Umbilical cord (tissue), 2 donors: ENCODE results near the gene NCBP1. TPM values are rescaled to one million over a fixed set of nuclear protein-coding genes. Genes with fewer than 3 reads are reported as not detected.
"Not testable (repeated sequence)": the region's sequence is repeated elsewhere in the genome, so short reads cannot be mapped to it uniquely, and the experiment has no call there.

Source experiments
- DNase-seq: peaks from one replicate; pipeline ENCODE4 v3.0.0-alpha.2; 2015; ENCODE audit warnings: low spot score
- total RNA-seq: library from RNA; depleted of rRNA; stranded (reverse); fragments of >200 nt; gene quantifications from one replicate; pipeline ENCODE4 v1.2.3, GENCODE V29; 2014; ENCODE audit warnings: low replicate concordance; ENCODE audit not compliant: insufficient read depth

Gene NCBP1
- total RNA-seq, 1 donor from 2014 or later, result 25.3 TPM

DNA sequence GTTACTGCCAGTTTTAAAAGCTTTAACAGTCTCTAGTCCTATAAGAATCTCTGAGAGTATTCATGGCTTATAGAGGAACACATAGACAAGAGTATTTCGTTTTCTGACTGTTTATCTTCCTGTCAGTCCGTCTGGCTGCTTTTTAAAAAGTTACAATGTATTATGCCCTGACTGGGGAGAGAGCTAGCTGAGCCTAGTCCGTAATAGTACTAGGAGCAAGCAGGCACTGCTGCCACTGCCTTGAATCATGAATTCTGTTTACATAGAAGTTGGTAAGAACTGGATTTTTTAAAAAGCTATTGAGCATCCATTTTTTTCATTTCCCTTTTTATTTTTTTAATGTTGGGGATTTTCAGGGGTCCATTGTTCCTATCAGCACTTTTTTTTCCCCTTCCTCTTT lies 37.0 kb downstream of the NCBP1 start:
- no peak for DNase-seq

DNA sequence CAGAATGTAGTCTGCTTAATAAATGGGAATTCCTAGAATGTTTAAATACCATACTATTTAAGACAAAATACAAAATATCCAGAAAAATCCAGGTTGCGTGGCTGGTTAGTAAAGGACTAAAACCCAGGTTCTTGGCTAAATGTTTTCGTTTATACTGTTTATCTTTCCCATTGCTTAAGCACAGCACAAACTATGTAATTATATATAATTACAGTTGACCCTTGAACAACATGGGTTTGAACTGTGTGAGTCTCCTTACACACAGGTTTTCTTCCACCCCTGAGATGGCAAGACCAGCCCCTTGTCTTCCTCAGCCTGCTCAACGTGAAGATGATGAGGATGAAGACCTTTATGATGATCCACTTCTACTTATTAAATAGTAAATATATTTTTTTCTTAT lies 38.8 kb downstream of the NCBP1 start:
- no peak for DNase-seq

GRCh38 chr9:97673922-97674321 lies 40.3 kb downstream of the NCBP1 start:
- no peak for DNase-seq

- no peak for DNase-seq
Observed at GRCh38 chr9:97675655-97676054, 42.0 kb downstream of the NCBP1 start.

GRCh38 chr9:97682242-97682641 lies 48.6 kb downstream of the NCBP1 start:
- no peak for DNase-seq

GRCh38 chr9:97688654-97689053 lies 55.0 kb downstream of the NCBP1 start:
- DNase-seq, result no peak

- no peak for DNase-seq
Observed at GRCh38 chr9:97689401-97690180, 56.0 kb downstream of the NCBP1 start.

GRCh38 chr9:97694769-97695168 lies 61.1 kb downstream of the NCBP1 start:
- no peak for DNase-seq

DNA sequence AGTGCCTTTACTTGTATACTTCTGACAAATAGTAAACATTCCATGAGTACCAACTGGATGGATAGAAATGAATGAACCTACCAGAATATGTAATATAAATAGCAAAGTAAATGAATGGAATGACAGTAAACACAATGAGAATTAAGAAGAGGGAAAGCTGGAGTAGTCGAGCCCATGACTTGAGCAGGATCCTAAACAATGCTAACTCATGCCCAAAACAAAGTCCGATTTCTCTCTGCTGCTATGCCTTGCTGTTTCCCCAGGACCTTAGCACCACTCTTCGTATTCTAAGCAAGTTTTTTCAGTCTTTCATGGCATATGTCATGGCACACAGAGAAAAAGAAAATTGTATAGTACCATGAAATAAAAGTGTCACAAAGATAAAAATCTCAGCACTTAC lies 61.8 kb downstream of the NCBP1 start:
- no peak for DNase-seq

GRCh38 chr9:97695995-97696802 lies 62.6 kb downstream of the NCBP1 start:
- DNase-seq, result peak; percentile 25

DNA sequence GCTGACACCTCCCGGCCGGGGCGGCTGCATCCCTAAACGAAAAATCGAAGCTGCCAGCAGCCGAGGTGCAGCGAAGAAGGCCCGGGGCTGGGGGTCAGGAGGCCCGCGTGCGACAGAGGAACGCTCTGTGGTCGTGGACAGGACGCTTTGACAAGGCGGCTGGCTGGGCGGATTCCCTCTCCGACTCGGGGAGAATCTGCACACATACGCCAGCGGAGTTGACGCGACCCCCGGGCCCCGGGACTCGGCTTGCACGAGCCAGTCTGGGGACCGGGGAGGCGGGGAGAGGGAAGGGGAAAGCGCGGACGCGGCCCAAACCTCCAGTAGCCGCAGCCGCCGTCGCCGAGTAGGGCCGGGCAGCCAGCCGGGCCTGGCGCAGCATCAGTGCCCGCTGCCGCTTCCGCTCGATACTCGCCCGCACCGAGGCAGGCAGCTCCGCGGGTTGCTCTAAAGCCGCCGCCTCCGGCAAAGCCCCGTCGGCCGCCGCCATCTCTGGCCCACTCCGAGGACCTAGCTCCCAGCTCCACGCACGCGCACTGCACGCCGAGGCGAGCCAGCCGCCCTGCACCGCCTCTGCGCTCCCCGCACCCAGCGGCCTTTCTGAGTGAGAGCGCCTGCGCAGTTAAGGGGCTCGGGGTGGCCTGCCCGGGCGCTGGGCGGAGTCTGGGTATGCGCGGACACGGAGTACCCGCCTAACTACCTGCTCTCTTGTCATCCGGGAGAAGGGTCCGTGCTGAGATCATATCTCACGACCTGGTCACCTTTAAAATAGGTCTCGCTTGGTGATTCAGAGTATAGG lies 63.4 kb downstream of the NCBP1 start, which contains the start of gene XPA:
TSS of gene XPA (minus strand) at position 538 of the 799 bp plus-strand sequence. CDS start at position 490, 48 bp downstream.
- DNase-seq, result peak; percentile 99

GRCh38 chr9:97697837-97698236 lies 64.2 kb downstream of the NCBP1 start:
- DNase-seq, result no peak

GRCh38 chr9:97698865-97699264 lies 65.2 kb downstream of the NCBP1 start:
- DNase-seq, result no peak

DNA sequence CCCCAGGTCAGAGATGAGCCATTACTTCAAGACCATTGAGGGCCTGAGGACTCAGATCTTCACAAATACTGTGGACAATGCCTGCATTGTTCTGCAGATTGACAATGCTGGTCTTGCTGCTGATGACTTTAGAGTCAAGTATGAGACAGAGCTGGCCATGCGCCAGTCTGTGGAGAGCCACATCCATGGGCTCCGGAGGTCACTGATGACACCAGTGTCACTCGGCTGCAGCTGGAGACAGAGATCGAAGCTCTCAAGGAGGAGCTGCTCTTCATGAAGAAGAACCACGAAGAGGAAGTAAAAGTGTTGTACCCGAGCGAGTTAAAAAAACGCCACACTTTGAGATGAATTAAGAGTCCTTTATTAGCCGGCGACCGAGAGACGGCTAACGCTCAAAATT lies 65.7 kb downstream of the NCBP1 start:
- DNase-seq, result not testable (repeated sequence)

- not testable (repeated sequence) for DNase-seq
Observed at GRCh38 chr9:97699824-97700223, 66.2 kb downstream of the NCBP1 start.

GRCh38 chr9:97703437-97704344 lies 70.1 kb downstream of the NCBP1 start:
- no peak for DNase-seq

DNA sequence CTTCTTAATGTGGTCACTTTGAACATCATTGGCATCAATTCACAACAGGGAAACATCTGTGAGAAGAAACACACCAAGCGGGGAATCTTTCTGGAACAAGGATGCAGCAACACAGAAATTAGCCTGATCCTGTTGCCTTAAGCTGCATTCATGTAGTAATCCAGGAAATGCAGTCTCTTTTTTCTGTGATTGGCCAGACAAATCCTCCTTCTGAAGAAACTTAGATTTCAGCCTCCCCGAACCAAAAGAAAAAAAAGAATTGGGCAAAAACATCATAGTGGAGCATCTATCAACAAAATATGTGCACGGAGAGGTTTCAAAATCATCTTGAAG lies 70.7 kb downstream of the NCBP1 start:
- DNase-seq, result peak; percentile 63

- DNase-seq, result no peak
Observed at GRCh38 chr9:97704851-97705250, 71.2 kb downstream of the NCBP1 start.

GRCh38 chr9:97705354-97705950 lies 71.8 kb downstream of the NCBP1 start:
- DNase-seq, result no peak

GRCh38 chr9:97706246-97706645 lies 72.6 kb downstream of the NCBP1 start:
- no peak for DNase-seq
